ENCODE measurements around the gene CYLD.

The CYLD gene

DNA sequence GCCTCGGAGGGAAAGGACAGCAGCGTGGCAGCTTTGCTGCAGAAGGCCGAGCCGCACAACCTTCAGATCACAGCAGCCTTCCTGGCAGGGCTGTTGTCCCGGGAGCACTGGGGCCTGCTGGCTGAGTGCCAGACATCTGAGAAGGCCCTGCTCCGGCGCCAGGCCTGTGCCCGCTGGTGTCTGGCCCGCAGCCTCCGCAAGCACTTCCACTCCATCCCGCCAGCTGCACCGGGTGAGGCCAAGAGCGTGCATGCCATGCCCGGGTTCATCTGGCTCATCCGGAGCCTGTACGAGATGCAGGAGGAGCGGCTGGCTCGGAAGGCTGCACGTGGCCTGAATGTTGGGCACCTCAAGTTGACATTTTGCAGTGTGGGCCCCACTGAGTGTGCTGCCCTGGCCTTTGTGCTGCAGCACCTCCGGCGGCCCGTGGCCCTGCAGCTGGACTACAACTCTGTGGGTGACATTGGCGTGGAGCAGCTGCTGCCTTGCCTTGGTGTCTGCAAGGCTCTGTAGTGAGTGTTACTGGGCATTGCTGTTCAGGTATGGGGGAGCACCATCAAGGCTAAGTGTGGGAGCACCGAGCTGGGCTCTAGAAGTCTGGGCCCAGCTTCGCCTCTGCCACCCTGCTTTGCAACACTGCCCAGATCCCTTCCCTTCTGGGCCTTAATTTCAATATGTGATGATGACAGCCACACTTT, 29.9 kb upstream of the CYLD start:
- no peak for DNase-seq (ENCODE audit: extremely low read depth, low read depth)
- TF ChIP-seq, protein P1, sequence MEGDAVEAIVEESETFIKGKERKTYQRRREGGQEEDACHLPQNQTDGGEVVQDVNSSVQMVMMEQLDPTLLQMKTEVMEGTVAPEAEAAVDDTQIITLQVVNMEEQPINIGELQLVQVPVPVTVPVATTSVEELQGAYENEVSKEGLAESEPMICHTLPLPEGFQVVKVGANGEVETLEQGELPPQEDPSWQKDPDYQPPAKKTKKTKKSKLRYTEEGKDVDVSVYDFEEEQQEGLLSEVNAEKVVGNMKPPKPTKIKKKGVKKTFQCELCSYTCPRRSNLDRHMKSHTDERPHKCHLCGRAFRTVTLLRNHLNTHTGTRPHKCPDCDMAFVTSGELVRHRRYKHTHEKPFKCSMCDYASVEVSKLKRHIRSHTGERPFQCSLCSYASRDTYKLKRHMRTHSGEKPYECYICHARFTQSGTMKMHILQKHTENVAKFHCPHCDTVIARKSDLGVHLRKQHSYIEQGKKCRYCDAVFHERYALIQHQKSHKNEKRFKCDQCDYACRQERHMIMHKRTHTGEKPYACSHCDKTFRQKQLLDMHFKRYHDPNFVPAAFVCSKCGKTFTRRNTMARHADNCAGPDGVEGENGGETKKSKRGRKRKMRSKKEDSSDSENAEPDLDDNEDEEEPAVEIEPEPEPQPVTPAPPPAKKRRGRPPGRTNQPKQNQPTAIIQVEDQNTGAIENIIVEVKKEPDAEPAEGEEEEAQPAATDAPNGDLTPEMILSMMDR (IDR thresholded peaks at IDR 0.05; ENCODE audit: low read depth, low read length), result no peak

DNA sequence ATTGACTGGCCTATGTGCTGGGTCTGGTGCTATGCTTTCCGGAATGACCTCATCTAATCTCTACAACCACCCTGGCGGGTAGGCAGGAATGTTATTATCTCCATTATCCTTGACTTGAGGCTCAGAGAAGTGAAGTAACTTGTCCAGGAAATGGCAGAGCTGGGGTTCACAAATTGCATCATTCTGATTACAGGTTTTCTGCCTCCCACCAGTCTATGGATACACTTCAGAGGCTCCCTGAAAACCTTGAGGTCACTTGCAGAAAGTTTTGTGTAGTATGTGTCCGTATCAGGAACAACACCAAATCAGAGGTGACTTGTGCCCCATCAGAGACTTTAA, 29.4 kb upstream of the CYLD start:
- no peak for DNase-seq (ENCODE audit: extremely low read depth, low read depth)
- TF ChIP-seq, protein P1 (IDR thresholded peaks at IDR 0.05; ENCODE audit: low read depth, low read length), result no peak

DNA sequence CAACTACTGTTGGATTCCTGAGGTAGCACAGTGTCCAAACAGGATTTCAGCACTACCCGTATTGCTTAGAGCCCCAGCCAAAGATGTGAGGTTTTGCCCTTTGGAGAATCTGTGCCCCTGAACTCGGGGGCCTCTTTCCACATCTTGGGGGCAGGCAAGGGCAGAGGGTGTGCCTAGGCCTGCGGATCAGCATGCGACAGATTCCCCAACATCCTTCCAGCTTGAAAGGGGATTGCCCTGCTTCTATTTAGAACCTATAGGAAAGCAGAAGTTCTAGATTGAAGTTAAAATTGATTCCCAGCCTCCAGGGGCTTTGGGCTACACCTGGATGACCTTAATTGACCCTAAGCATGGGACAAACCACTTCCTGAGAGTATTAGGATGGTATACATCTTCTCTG, 28.9 kb upstream of the CYLD start:
- no peak for DNase-seq (ENCODE audit: extremely low read depth, low read depth)
- TF ChIP-seq, protein P1 (IDR thresholded peaks at IDR 0.05; ENCODE audit: low read depth, low read length), result no peak

DNA sequence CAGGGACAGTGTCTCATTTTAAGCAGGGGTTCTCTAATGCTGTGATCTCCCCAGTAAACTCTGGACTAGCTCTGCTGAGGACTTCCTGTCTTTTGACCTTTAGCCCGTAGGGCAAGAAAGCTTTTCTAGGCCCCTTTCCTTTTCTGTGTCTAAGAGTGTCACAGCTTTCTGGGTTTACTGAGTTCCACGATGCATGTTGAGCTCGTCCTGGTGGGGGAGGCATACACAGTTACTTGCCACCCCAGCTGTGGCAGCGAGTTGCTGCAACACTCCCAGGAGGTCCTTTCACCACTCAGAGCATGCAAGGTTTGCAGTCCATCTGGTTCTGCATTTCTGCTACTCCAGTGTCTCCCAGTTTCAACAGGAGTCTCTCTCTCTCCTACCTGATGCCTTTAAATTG, 24.8 kb upstream of the CYLD start:
- TF ChIP-seq, protein P1 (IDR thresholded peaks at IDR 0.05; ENCODE audit: low read depth, low read length), result no peak
- DNase-seq (ENCODE audit: extremely low read depth, low read depth), result no peak

DNA sequence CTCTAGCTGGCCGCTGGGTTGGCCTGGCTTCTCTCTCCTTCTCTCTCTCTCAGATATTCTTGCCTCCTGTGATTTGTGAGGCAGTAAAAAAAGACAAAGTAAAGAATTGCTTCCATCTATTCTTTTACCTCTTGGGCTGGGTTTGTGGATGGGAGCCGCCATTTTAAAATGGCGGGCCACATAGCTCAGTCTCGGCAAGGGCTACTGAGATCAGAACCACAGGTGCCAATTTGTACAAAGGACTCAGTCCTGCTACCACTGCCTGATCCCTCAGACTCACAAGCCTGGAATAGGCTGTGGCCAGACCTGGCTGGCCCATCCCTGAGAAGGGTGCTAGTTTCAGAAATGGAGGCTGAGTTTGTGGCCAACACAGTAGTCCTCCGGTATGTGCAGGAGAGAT, 24.4 kb upstream of the CYLD start:
- TF ChIP-seq, protein P1 (IDR thresholded peaks at IDR 0.05; ENCODE audit: low read depth, low read length), result no peak
- no peak for DNase-seq (ENCODE audit: extremely low read depth, low read depth)

DNA sequence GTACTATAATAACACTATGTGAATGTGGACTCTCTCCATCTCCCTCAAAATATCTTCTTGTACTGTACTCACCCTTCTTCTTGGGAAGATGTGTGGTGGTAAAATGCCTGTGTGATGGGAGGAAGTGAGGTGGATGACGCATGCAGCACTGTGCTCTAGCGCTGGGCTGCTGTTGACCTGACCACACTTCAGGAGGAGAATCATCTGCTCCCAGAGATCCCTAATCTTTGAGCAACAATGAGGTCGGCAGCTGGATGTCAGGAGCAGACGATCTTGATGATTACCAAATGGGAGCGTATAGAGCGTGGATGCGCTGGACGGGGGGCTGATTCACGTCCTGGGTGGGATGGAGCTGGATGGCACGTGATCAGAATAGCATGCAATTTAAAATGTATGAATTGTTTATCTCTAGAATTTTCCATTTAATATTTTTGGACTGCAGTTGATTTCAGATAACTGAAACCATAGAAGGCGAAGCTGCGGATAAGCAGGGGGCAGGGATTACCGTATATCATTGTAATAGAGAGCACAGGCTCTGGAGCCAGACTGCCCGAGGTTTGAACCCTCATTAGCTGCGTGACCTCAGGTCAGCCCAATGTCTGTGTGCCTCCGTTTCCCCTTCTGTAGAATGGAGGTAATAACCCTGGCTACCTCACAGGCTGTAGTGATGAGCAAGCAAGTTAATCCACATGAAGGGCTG, 23.7 kb upstream of the CYLD start:
- no peak for DNase-seq (ENCODE audit: extremely low read depth, low read depth)
- TF ChIP-seq, protein P1 (IDR thresholded peaks at IDR 0.05; ENCODE audit: low read depth, low read length), result no peak

DNA sequence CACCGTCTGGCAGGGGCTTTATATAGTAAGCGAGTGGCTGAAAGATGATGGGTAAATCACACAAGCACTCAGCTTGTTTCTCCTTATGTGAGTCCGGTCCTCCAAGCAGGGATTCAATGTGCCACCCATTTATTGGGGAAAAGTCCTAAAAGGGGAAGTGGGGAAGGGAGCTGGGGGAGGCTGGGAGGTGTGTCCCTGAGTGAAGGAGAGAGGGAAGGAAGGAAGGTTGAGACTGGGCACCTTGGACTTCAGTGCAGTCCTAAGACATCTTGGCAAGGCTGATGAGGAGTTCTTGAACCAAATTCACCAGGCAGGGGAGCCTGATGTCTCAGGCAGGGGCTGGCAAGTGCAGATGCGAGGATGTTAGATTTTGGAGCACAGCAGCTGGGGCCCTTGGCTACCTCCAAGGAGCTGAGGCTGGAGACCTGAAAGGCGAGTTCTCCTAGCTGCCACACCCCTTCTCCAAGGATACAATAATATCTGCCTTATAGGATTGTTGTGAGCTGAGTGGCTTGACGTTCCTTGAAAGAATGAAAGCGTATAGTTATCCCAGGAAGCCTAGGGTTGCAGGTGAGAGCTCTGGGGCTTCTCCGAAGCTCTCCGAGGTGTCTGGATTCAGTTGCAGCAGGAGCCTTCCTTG, 23.0 kb upstream of the CYLD start:
- no peak for DNase-seq (ENCODE audit: extremely low read depth, low read depth)
- TF ChIP-seq, protein P1 (IDR thresholded peaks at IDR 0.05; ENCODE audit: low read depth, low read length), result no peak
